H9 (cell line): ENCODE measurements around the gene GRM1. TPM values are rescaled to one million over a fixed set of nuclear protein-coding genes. Genes with fewer than 3 reads are reported as not detected.

Experiments used
- DNase-seq: peaks from one replicate; pipeline ENCODE4 v3.0.0-alpha.2; 2017
- H2AFZ ChIP-seq: one replicate; pipeline ENCODE4 v1.6.1; 2013; ENCODE audit warnings: mild to moderate bottlenecking, low read length, control low read depth, moderate library complexity
- H2AK5ac ChIP-seq: 2 replicates; pipeline ENCODE4 v1.6.1; 2013; ENCODE audit warnings: low read length, control low read depth, mixed read lengths; ENCODE audit not compliant: insufficient read length
- H2BK120ac ChIP-seq: one replicate; pipeline ENCODE4 v1.6.1; 2013; ENCODE audit warnings: low read depth, mild to moderate bottlenecking, low read length, control low read depth, inconsistent platforms; ENCODE audit not compliant: poor library complexity, severe bottlenecking
- H2BK12ac ChIP-seq: 2 replicates; pipeline ENCODE4 v1.6.1; 2013; ENCODE audit warnings: low read length, control low read depth, mixed read lengths, low read depth; ENCODE audit not compliant: insufficient read length
- H2BK15ac ChIP-seq: 2 replicates; pipeline ENCODE4 v1.6.1; 2013; ENCODE audit warnings: low read depth, low read length, control low read depth
- H2BK20ac ChIP-seq: one replicate; pipeline ENCODE4 v1.6.1; 2013; ENCODE audit warnings: low read depth, mild to moderate bottlenecking, low read length, control low read depth, inconsistent platforms; ENCODE audit not compliant: poor library complexity, severe bottlenecking
- H2BK5ac ChIP-seq: 2 replicates; pipeline ENCODE4 v1.6.1; 2013; ENCODE audit warnings: low read length, control low read depth, mixed read lengths; ENCODE audit not compliant: insufficient read length
- H3K14ac ChIP-seq: 2 replicates; pipeline ENCODE4 v1.6.1; 2013; ENCODE audit warnings: low read length, control low read depth; ENCODE audit not compliant: insufficient read depth
- H3K18ac ChIP-seq: 2 replicates; pipeline ENCODE4 v1.6.1; 2013; ENCODE audit warnings: low read depth, mild to moderate bottlenecking, mixed read lengths, low read length, control low read depth; ENCODE audit not compliant: insufficient read length
- H3K23ac ChIP-seq: 2 replicates; pipeline ENCODE4 v1.6.1; 2013; ENCODE audit warnings: low read length, control low read depth, mixed read lengths, low read depth; ENCODE audit not compliant: insufficient read length
- H3K23me2 ChIP-seq: 2 replicates; pipeline ENCODE4 v1.6.1; 2013; ENCODE audit warnings: low read depth, mild to moderate bottlenecking, mixed read lengths, low read length, control low read depth; ENCODE audit not compliant: insufficient read length, poor library complexity, severe bottlenecking
- H3K27ac ChIP-seq: 2 replicates; pipeline ENCODE4 v1.5.1; 2013; ENCODE audit warnings: low read length, control low read depth, mixed read lengths, low read depth; ENCODE audit not compliant: insufficient read length
- H3K27me3 ChIP-seq: 2 replicates; pipeline ENCODE4 v1.6.1; 2013; ENCODE audit warnings: low read length, control low read depth, inconsistent platforms; ENCODE audit not compliant: insufficient read depth
- H3K4ac ChIP-seq: 2 replicates; pipeline ENCODE4 v1.6.1; 2013; ENCODE audit warnings: low read depth, mild to moderate bottlenecking, control low read depth, inconsistent platforms, low read length, moderate library complexity
- H3K4me1 ChIP-seq: 2 replicates; pipeline ENCODE4 v1.6.1; 2013; ENCODE audit warnings: low read length, control low read depth, inconsistent platforms; ENCODE audit not compliant: insufficient read depth
- H3K4me2 ChIP-seq: 2 replicates; pipeline ENCODE4 v1.6.1; 2013; ENCODE audit warnings: low read length, control low read depth, mixed read lengths; ENCODE audit not compliant: insufficient read length, insufficient read depth
- H3K56ac ChIP-seq: 2 replicates; pipeline ENCODE4 v1.6.1; 2013; ENCODE audit warnings: low read depth, mild to moderate bottlenecking, mixed read lengths, low read length, control low read depth; ENCODE audit not compliant: insufficient read length
- H3K79me1 ChIP-seq: 2 replicates; pipeline ENCODE4 v1.6.1; 2013; ENCODE audit warnings: low read depth, mild to moderate bottlenecking, moderate library complexity, low read length, control low read depth, inconsistent platforms; ENCODE audit not compliant: insufficient read depth, poor library complexity, severe bottlenecking
- H3K79me2 ChIP-seq: 2 replicates; pipeline ENCODE4 v1.6.1; 2013; ENCODE audit warnings: low read length, control low read depth, inconsistent platforms; ENCODE audit not compliant: insufficient read depth
- H3K9ac ChIP-seq: 2 replicates; pipeline ENCODE4 v1.6.1; 2013; ENCODE audit warnings: low read length, control low read depth, mixed read lengths; ENCODE audit not compliant: insufficient read length; ENCODE audit errors: extremely low read depth
- H3K9me3 ChIP-seq: one replicate; pipeline ENCODE4 v1.6.1; 2013; ENCODE audit warnings: low read depth, low read length, inconsistent platforms; ENCODE audit not compliant: control insufficient read depth
- H3T11ph ChIP-seq: one replicate; pipeline ENCODE4 v1.6.1; 2013; ENCODE audit warnings: mild to moderate bottlenecking, low read length, control low read depth, inconsistent platforms
- H4K20me1 ChIP-seq: one replicate; pipeline ENCODE4 v1.6.1; 2013; ENCODE audit not compliant: control insufficient read depth, insufficient read length, insufficient read depth
- H4K5ac ChIP-seq: 2 replicates; pipeline ENCODE4 v1.6.1; 2013; ENCODE audit warnings: low read depth, mild to moderate bottlenecking, mixed read lengths, low read length, control low read depth; ENCODE audit not compliant: insufficient read length
- H4K8ac ChIP-seq: replicated peaks from 2 replicates; pipeline ENCODE4 v1.6.1; 2013; ENCODE audit warnings: low read length, control low read depth, mixed read lengths, low read depth; ENCODE audit not compliant: insufficient read length
- H4K91ac ChIP-seq: 2 replicates; pipeline ENCODE4 v1.6.1; 2013; ENCODE audit warnings: low read depth, mild to moderate bottlenecking, moderate library complexity, mixed read lengths, low read length, control low read depth; ENCODE audit not compliant: insufficient read length
- H3K27ac Mint-ChIP-seq, 3 experiments: 2 replicates in 2 of 3; 3 replicates in 1 of 3; pipeline ENCODE4 v1.8.0; 2020 to 2021; ENCODE audit warnings: mixed read lengths in 3 of 3, mild to moderate bottlenecking in 1 of 3, moderate library complexity in 1 of 3
- H3K27me3 Mint-ChIP-seq: 2 replicates; pipeline ENCODE4 v1.8.0; 2021; ENCODE audit warnings: low read depth, mild to moderate bottlenecking, moderate library complexity, mixed read lengths
- H3K36me3 Mint-ChIP-seq, 3 experiments: 2 replicates in 2 of 3; 3 replicates in 1 of 3; pipeline ENCODE4 v1.8.0; 2020 to 2021; ENCODE audit warnings: low read depth in 3 of 3, mixed read lengths in 3 of 3; ENCODE audit not compliant: insufficient read depth in 1 of 3
- H3K4me1 Mint-ChIP-seq, 2 experiments: 2 replicates each; pipeline ENCODE4 v1.8.0; 2020; ENCODE audit warnings: mixed read lengths in 2 of 2
- H3K4me3 Mint-ChIP-seq, 2 experiments: 2 replicates in 1 of 2; 3 replicates in 1 of 2; pipeline ENCODE4 v1.8.0; 2020 to 2021; ENCODE audit warnings: mild to moderate bottlenecking in 2 of 2, mixed read lengths in 2 of 2, moderate library complexity in 1 of 2
- H3K9me3 Mint-ChIP-seq, 2 experiments: 2 replicates in 1 of 2; 3 replicates in 1 of 2; pipeline ENCODE4 v1.8.0; 2020; ENCODE audit warnings: mild to moderate bottlenecking in 2 of 2, mixed read lengths in 2 of 2, moderate library complexity in 1 of 2
- WGBS: extraction: QIAGEN DNeasy Blood & Tissue Kit; methylation state at CpG from one replicate; pipeline ENCODE4 v1.1.7; 2013; ENCODE audit warnings: missing lambda C conversion rate, low lambda C conversion rate, mixed read lengths; ENCODE audit not compliant: insufficient read length; ENCODE audit errors: extremely low coverage; 5-methylcytosine and 5-hydroxymethylcytosine counted together
- total RNA-seq: library from RNA; stranded (reverse); gene quantifications from 2 replicates; pipeline ENCODE4 v1.2.1, GENCODE V29; 2021
- TF ChIP-seq, protein P1 (sequence below): fragments of 200-600 bp; sonication (generic); conservative IDR thresholded peaks from 3 replicates; pipeline ENCODE4 v1.8.0; 2021; ENCODE audit warnings: antibody characterized with exemption, mild to moderate bottlenecking

Gene GRM1
- total RNA-seq, 1 experiment from 2014 or later, result 0.39 TPM

DNA sequence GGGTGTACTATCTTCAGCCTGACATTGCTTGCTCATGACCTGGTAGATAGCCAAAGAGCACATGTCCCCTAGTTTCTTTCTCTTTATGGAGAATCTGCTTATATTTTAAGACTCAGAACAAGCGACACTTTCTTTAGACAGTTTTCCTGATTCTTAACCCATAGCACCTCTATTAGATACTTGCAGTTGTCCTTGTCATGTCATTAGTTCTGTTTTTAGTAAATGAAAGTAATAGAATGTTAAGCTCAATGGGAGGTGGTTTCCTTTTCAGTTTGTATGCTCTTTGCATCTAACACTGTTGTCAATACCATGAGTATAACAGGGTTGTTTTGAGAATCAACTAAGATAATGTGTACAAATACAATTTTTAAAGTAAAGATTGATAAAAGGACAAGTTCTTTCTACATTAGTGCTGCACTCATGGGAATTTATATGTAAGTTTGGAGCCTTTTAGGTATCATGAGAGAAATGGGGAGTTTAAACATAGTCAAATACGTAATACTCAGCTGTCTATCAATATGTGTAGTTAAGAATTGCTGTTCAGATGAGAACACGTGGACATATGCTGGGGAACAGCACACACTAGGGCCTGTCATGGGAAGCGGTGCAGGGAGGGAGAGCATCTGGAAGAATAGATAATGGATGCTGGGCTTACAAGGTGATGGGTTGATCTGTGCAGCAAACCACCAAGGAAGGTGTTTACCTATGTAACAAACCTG is 124.3 kb downstream of the GRM1 start:
- TF ChIP-seq, protein P1, sequence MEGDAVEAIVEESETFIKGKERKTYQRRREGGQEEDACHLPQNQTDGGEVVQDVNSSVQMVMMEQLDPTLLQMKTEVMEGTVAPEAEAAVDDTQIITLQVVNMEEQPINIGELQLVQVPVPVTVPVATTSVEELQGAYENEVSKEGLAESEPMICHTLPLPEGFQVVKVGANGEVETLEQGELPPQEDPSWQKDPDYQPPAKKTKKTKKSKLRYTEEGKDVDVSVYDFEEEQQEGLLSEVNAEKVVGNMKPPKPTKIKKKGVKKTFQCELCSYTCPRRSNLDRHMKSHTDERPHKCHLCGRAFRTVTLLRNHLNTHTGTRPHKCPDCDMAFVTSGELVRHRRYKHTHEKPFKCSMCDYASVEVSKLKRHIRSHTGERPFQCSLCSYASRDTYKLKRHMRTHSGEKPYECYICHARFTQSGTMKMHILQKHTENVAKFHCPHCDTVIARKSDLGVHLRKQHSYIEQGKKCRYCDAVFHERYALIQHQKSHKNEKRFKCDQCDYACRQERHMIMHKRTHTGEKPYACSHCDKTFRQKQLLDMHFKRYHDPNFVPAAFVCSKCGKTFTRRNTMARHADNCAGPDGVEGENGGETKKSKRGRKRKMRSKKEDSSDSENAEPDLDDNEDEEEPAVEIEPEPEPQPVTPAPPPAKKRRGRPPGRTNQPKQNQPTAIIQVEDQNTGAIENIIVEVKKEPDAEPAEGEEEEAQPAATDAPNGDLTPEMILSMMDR, result no peak
- Histone ChIP-seq H2AFZ (no peak overlapping the region), H3K79me2 (no peaks in the 10 kb centered on the region), H3K14ac (no peak overlapping the region), H3K9me3 (no peaks in the 10 kb centered on the region), H4K5ac (no peak overlapping the region), H3K4ac (no peak overlapping the region), H2BK12ac (no peak overlapping the region), H3K56ac (no peak overlapping the region), H3K9ac (no peak overlapping the region), H3K4me2 (no peak overlapping the region), H2AK5ac (no peak overlapping the region), H3K23ac (no peak overlapping the region), H3K23me2 (no peaks in the 10 kb centered on the region), H2BK20ac (no peak overlapping the region), H2BK15ac (no peak overlapping the region), H3K79me1 (no peaks in the 10 kb centered on the region), H4K91ac (no peak overlapping the region), H4K20me1 (no peaks in the 10 kb centered on the region), H3T11ph (no peak overlapping the region), H3K27me3 (no peaks in the 10 kb centered on the region), H4K8ac (no peak overlapping the region), H2BK120ac (no peak overlapping the region), H3K4me1 (peaks cover 3% of the 10 kb centered on the region; the same call in 1 of the 2 replicates), H2BK5ac (no peak overlapping the region), H3K27ac (no peak overlapping the region), H3K18ac (no peak overlapping the region)
- H3K36me3 Mint-ChIP-seq, result no peaks in the 10 kb centered on the region
- H3K9me3 Mint-ChIP-seq, result no peaks in the 10 kb centered on the region
- 0 out of 7 replicates have a peak overlapping the region, but pooled peaks of 1 of the 3 experiments have one; percentile 43 for H3K27ac Mint-ChIP-seq
- H3K4me1 Mint-ChIP-seq, result peaks cover 14 to 18% of the 10 kb centered on the region in 2 experiments
- no peak for DNase-seq
- H3K4me3 Mint-ChIP-seq, result no peak overlapping the region
- H3K27me3 Mint-ChIP-seq, result no peaks in the 10 kb centered on the region
- WGBS, result no CpG with 5 or more reads among the region's 4 CpGs
